Astrocyte (in vitro differentiated cells and primary cell): ENCODE measurements around the gene RUNX3. TPM values are rescaled to one million over a fixed set of nuclear protein-coding genes. Genes with fewer than 3 reads are reported as not detected.

Source experiments
- DNase-seq: peaks from one replicate; pipeline ENCODE4 v3.0.0-alpha.2; 2010; ENCODE audit warnings: low read depth
- FAIRE-seq: peaks from 2 replicates; lab custom pipeline; 2011; peaks lifted over from hg19 to GRCh38; lab: Jason Lieb, UNC
- H2AFZ ChIP-seq: 2 replicates; pipeline ENCODE4 v1.6.0; 2012; ENCODE audit warnings: low read depth, low read length, inconsistent platforms
- H3K27ac ChIP-seq: 2 replicates; pipeline ENCODE4 v1.5.1; 2011; ENCODE audit warnings: low read depth, low read length, inconsistent platforms
- H3K27me3 ChIP-seq: 2 replicates; pipeline ENCODE4 v1.6.0; 2011; ENCODE audit warnings: low read length, inconsistent platforms; ENCODE audit not compliant: insufficient read depth
- H3K36me3 ChIP-seq: 2 replicates; pipeline ENCODE4 v1.5.1; 2011; ENCODE audit warnings: low read length, inconsistent platforms; ENCODE audit not compliant: insufficient read depth
- H3K4me1 ChIP-seq: 2 replicates; pipeline ENCODE4 v1.5.1; 2011; ENCODE audit warnings: low read length, inconsistent platforms; ENCODE audit not compliant: insufficient read depth
- H3K4me2 ChIP-seq: 2 replicates; pipeline ENCODE4 v1.6.0; 2012; ENCODE audit warnings: low read length, inconsistent platforms
- H3K4me3 ChIP-seq: 2 replicates; pipeline ENCODE4 v1.5.1; 2011; ENCODE audit warnings: low read depth, mild to moderate bottlenecking, low read length, inconsistent platforms; ENCODE audit not compliant: insufficient read depth
- H3K79me2 ChIP-seq: 2 replicates; pipeline ENCODE4 v1.6.0; 2012; ENCODE audit warnings: mild to moderate bottlenecking, low read length, inconsistent platforms; ENCODE audit not compliant: insufficient read depth
- H3K9ac ChIP-seq: 2 replicates; pipeline ENCODE4 v1.6.0; 2012; ENCODE audit warnings: mild to moderate bottlenecking, low read length, inconsistent platforms
- H3K9me3 ChIP-seq: 2 replicates; pipeline ENCODE4 v1.5.1; 2012; ENCODE audit warnings: low read depth, mild to moderate bottlenecking, low read length, inconsistent platforms; ENCODE audit not compliant: insufficient read depth
- H4K20me1 ChIP-seq: 2 replicates; pipeline ENCODE4 v1.6.0; 2012; ENCODE audit warnings: low read length, inconsistent platforms; ENCODE audit not compliant: insufficient read depth
- H3K27ac Mint-ChIP-seq: one replicate; pipeline ENCODE4 v1.8.0; 2021; ENCODE audit warnings: mild to moderate bottlenecking, mixed read lengths; ENCODE audit not compliant: unreplicated experiment
- H3K27me3 Mint-ChIP-seq: one replicate; pipeline ENCODE4 v1.8.0; 2021; ENCODE audit warnings: low read depth, mixed read lengths; ENCODE audit not compliant: unreplicated experiment
- H3K36me3 Mint-ChIP-seq: one replicate; pipeline ENCODE4 v1.8.0; 2021; ENCODE audit warnings: low read depth, mixed read lengths; ENCODE audit not compliant: unreplicated experiment
- H3K4me1 Mint-ChIP-seq: one replicate; pipeline ENCODE4 v1.8.0; 2021; ENCODE audit warnings: low read depth, mixed read lengths; ENCODE audit not compliant: unreplicated experiment
- H3K4me3 Mint-ChIP-seq: one replicate; pipeline ENCODE4 v1.8.0; 2021; ENCODE audit warnings: mild to moderate bottlenecking, moderate library complexity, mixed read lengths; ENCODE audit not compliant: unreplicated experiment
- H3K9me3 Mint-ChIP-seq: one replicate; pipeline ENCODE4 v1.8.0; 2021; ENCODE audit warnings: mild to moderate bottlenecking, mixed read lengths; ENCODE audit not compliant: unreplicated experiment
- CTCF ChIP-seq: IDR thresholded peaks from 2 replicates; pipeline ENCODE4 v1.5.1; 2011; ENCODE audit warnings: low read depth, mild to moderate bottlenecking, inconsistent platforms, low read length, moderate library complexity; ENCODE audit not compliant: insufficient read depth
- EZH2 ChIP-seq: IDR thresholded peaks from 2 replicates; pipeline ENCODE4 v1.6.1; 2012; ENCODE audit warnings: mild to moderate bottlenecking, low read length, inconsistent platforms; ENCODE audit not compliant: insufficient read depth
- total RNA-seq: library from RNA; stranded (reverse); gene quantifications from 2 replicates; pipeline ENCODE4 v1.2.1, GENCODE V29; 2021

The RUNX3 gene
- total RNA-seq, 1 donor from 2014 or later, result 2.5 TPM

DNA sequence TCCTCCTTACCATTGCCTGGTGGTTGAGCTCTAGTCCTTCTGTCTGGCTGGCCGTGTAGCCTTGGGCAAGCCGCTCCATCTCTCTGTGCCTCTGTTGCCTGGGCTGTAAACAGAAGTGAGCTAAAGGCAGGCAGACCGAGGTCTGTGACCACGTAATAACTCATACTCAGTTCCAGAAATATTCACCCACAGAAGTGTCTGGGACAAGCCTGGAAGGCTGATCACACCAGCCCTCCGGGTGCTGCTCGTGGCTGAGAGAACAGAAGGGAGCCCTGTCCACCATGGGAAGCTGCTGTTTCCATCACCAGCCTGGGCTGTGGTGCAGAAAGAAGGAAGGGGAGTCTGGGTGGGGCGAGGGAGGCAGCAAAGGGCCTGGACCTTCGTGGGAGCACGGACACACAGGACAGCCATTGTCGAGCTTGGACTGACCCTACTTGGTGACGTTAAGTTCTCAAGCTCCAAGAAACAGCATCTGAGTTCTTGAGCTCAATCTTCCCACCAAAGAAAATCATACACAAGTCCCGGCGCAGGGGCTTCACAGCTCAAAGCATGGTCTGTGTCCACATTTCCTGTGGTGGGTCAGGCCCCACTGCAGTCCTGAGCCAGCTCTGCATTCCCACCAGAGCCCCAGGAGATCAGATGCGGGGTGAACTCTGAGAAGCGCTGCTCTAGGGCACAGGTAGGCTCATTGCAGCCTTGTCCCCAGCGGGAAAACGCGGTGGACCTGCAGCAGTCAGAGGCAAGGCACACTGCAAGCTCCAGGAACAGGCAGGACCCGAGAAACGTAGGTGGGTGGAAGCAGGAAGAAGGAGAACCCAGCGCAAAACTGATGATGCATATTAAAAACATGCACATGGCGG lies 61.8 kb downstream of the RUNX3 start:
- Mint-ChIP-seq H3K4me3 (no peak overlapping the region), H3K4me1 (peaks cover 9% of the 10 kb centered on the region), H3K9me3 (no peaks in the 10 kb centered on the region), H3K27ac (no peak overlapping the region), H3K36me3 (no peaks in the 10 kb centered on the region), H3K27me3 (peaks cover 37% of the 10 kb centered on the region)
- DNase-seq (no peak), FAIRE-seq (no peak)
- H3K4me1 ChIP-seq, result no peaks in the 10 kb centered on the region
- H3K9ac ChIP-seq, result no peak overlapping the region
- no peak for TF ChIP-seq EZH2
- no peak for TF ChIP-seq CTCF
- no peak overlapping the region for H2AFZ ChIP-seq
- H3K36me3 ChIP-seq, result no peaks in the 10 kb centered on the region
- H4K20me1 ChIP-seq, result no peaks in the 10 kb centered on the region
- H3K9me3 ChIP-seq, result no peaks in the 10 kb centered on the region
- H3K79me2 ChIP-seq, result no peaks in the 10 kb centered on the region
- H3K4me3 ChIP-seq, result no peak overlapping the region
- H3K27ac ChIP-seq, result no peak overlapping the region
- peaks cover 5% of the 10 kb centered on the region for H3K27me3 ChIP-seq
- no peak overlapping the region for H3K4me2 ChIP-seq

- Histone ChIP-seq H3K4me1 (no peaks in the 10 kb centered on the region), H3K4me3 (no peak overlapping the region), H3K4me2 (no peak overlapping the region), H2AFZ (no peak overlapping the region), H3K27ac (no peak overlapping the region), H3K9me3 (no peaks in the 10 kb centered on the region), H3K27me3 (peaks cover 5% of the 10 kb centered on the region), H3K36me3 (no peaks in the 10 kb centered on the region), H4K20me1 (no peaks in the 10 kb centered on the region), H3K9ac (no peak overlapping the region), H3K79me2 (no peaks in the 10 kb centered on the region)
- Mint-ChIP-seq H3K27me3 (peaks cover 37% of the 10 kb centered on the region), H3K4me3 (no peak overlapping the region), H3K36me3 (no peaks in the 10 kb centered on the region), H3K27ac (no peak overlapping the region), H3K9me3 (no peaks in the 10 kb centered on the region), H3K4me1 (peaks cover 11% of the 10 kb centered on the region)
- DNase-seq (no peak), FAIRE-seq (no peak)
- TF ChIP-seq CTCF (no peak), EZH2 (no peak)
These were observed 62.8 kb downstream of the RUNX3 start for GRCh38 chr1:24867084-24867870.
